HFF-Myc (cell line): ENCODE measurements around the gene ACSM3.

Experiments used
- DNase-seq: peaks from one replicate; pipeline ENCODE4 v3.0.0-alpha.2; 2011; ENCODE audit warnings: low read depth; ENCODE audit errors: extremely low read depth
- H3K4me3 ChIP-seq: replicated peaks from 2 replicates; pipeline ENCODE4 v1.5.1; 2011; ENCODE audit warnings: low read depth, mild to moderate bottlenecking, control low read depth, low read length
- TF ChIP-seq, protein P1 (sequence below): IDR thresholded peaks from 2 replicates; pipeline ENCODE4 v1.5.1; 2012; ENCODE audit warnings: mild to moderate bottlenecking, low read depth, low read length, control low read depth; ENCODE audit errors: missing control alignments

ACSM3 gene

DNA sequence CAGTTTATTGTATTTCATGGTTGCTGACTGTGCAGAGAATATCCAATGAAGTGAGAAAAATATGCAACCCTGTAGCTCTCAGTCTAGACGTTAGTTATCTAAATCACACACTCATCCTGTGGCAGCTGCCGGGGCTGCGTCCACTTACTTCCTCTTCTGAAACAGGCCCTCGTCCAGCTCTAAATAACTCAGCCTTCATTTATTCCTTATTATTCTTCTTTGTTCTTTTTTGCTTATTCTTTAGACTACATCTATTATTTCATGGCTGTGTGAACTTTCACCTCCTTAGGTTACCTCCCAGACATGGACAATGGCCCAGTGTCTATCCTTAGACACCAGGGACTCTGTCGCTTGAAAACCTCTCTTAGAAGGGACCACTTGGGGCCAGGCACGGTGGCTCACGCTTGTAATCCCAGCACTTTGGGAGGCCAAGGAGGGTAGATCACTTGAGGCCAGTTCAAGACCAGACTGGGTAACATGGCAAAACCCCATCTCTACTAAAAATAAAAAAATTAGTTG is 18.8 kb upstream of the ACSM3 start:
- TF ChIP-seq, protein P1, sequence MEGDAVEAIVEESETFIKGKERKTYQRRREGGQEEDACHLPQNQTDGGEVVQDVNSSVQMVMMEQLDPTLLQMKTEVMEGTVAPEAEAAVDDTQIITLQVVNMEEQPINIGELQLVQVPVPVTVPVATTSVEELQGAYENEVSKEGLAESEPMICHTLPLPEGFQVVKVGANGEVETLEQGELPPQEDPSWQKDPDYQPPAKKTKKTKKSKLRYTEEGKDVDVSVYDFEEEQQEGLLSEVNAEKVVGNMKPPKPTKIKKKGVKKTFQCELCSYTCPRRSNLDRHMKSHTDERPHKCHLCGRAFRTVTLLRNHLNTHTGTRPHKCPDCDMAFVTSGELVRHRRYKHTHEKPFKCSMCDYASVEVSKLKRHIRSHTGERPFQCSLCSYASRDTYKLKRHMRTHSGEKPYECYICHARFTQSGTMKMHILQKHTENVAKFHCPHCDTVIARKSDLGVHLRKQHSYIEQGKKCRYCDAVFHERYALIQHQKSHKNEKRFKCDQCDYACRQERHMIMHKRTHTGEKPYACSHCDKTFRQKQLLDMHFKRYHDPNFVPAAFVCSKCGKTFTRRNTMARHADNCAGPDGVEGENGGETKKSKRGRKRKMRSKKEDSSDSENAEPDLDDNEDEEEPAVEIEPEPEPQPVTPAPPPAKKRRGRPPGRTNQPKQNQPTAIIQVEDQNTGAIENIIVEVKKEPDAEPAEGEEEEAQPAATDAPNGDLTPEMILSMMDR, result no peak
- no peak for DNase-seq

DNA sequence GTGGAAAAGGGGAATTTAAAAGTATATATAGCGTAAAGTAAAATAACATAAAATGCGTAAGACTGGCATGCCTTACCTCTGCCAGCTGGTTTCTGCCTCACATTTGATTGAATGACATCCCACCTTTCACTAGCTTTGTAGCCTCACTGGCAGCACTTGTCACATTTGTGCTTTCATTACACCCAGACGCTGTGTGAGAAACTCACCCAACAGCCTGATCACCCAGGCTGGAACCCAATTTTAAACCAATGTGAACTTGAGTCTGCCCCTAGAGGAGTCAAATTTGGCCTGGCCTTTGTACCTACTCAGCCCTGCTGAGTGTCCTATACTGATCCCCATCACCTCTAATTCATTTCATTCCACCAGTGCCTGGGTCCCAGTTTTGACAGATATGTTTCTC is 17.4 kb upstream of the ACSM3 start:
- no peak for DNase-seq
- H3K4me3 ChIP-seq, result no peak overlapping the region
- TF ChIP-seq, protein P1, result no peak

More for the DNA sequence above, 18.8 kb upstream of the ACSM3 start:
- no peak overlapping the region for H3K4me3 ChIP-seq

DNA sequence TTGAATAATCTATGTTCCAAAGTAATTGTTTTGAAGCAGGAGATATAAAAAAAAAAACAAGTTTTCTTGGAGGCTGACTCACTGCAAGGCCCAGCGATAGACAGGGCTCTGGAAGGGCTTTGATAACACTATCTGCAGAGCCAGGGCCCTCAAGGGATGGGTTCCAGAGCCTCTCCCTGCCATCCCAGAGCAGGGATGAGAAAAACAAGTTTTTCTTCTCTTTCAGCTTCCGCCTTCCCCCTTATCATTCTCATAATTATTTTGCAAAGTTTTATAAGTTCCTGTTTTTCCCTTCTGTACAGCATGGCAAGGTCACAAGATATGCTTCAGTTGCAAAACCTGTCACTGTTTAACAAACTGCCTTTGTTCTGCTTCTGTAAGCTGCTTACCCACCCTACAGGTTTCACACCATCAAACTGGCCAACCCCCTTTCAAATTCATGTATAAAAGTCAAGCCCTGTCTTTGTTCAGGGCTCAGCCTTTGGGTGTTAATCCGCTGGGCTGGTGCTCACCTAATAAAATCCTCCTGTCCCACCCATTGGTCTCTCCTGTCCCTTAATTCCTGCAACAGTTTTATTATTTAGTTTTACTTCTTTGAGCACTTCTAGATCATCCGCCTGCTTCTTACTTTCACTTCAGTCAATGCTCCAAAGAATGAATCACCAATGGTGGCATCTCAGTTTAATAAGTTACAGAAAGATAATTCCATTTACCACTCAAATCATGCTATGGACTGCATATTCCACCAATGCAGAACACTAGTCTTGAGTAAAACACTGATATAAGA is 16.6 kb upstream of the ACSM3 start:
- TF ChIP-seq, protein P1, result no peak
- DNase-seq, result no peak
- no peak overlapping the region for H3K4me3 ChIP-seq

DNA sequence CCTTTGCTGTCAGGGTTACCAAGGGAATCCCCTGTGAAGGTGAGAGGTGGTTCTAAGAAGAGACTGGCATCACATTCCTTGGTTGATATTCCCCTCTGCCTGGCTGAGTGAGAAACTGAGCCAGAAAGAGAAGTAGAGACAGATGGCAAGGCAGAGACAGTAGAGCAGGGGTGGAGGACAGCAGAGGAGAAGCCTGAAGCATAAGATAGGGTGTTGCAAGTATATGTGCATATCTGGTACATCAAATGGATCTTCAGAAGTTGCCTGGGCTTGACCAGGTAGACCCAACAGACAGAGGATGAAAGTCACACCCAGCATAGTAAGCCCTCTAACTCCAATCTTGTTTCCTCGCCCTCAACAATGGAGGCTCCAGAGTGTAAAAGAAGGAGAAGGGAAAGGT is 14.3 kb upstream of the ACSM3 start:
- DNase-seq, result no peak
- TF ChIP-seq, protein P1, result no peak
- no peak overlapping the region for H3K4me3 ChIP-seq

DNA sequence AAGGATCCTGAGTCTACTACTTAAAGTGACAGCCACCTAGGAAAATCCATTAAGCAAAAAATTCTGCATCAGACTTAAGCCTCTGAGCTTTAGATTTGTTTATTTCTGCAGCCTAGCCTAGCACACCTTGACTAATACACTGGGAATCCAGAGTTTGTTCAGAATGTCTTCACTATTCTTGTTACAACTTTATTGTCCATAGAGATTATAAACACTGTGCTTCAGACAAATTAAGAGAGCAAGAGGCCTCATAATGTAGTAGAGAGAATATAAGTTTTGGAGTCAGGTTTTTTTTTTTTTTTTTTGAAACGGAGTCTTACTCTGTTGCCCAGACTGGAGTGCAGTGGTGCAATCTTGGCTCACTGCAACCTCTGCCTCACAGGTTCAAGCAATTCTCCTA is 13.3 kb upstream of the ACSM3 start:
- no peak for DNase-seq
- TF ChIP-seq, protein P1, result no peak
- H3K4me3 ChIP-seq, result no peak overlapping the region

DNA sequence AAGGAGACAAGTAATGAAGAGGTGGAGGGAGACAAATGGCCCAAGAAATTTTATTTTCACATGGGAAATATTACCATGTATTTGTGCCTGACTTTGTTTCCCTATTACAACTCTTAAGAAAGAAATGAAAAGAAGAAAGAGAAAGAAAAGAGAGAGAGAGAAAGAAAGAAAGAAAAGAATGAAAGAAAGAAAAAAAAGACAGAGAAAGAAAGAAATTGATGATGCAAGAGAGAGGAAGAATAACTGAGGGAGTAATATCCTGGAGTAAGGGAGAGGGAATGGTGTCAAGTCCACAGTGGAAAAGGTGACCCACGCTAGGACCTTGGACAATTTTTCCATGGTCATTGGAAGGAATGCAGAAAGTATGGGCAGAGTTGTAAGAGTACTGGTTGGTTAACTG is 10.1 kb upstream of the ACSM3 start:
- TF ChIP-seq, protein P1, result no peak
- DNase-seq, result no peak
- no peak overlapping the region for H3K4me3 ChIP-seq
